HepG2 (cell line): ENCODE results near the gene REEP6. TPM values are rescaled to one million over a fixed set of nuclear protein-coding genes. Genes with fewer than 3 reads are reported as not detected.

ENCODE experiments used
- BORCS8-MEF2B ChIP-seq: sonication (generic); formaldehyde crosslinking; IDR thresholded peaks from 2 replicates; pipeline ENCODE4 v1.8.0; 2022; ENCODE audit warnings: mild to moderate bottlenecking, missing genetic modification reagents
- BRF2 ChIP-seq: sonication (generic); formaldehyde crosslinking; IDR thresholded peaks from 2 replicates; pipeline ENCODE4 v1.8.1; 2022; ENCODE audit warnings: mild to moderate bottlenecking, missing genetic modification reagents
- DNMT1 ChIP-seq: sonication (generic); formaldehyde crosslinking; IDR thresholded peaks from 2 replicates; pipeline ENCODE4 v1.5.1; 2020; ENCODE audit warnings: mild to moderate bottlenecking, missing genetic modification reagents
- FOXK2 ChIP-seq: fragments of 450-650 bp; IDR thresholded peaks from 2 replicates; pipeline ENCODE4 v1.6.1; 2016
- HMGA1 ChIP-seq: sonication (generic); formaldehyde crosslinking; conservative IDR thresholded peaks from 2 replicates; pipeline ENCODE4 v1.4.0; 2020; ENCODE audit warnings: missing genetic modification reagents
- HNRNPK ChIP-seq: fragments of 200-400 bp; formaldehyde crosslinking; IDR thresholded peaks from 2 replicates; pipeline ENCODE4 v1.6.1; 2018; ENCODE audit warnings: low read length, low read depth, moderate library complexity, mild to moderate bottlenecking; ENCODE audit not compliant: poor library complexity, severe bottlenecking
- KLF9 ChIP-seq: IDR thresholded peaks from 2 replicates; pipeline ENCODE4 v1.6.1; 2016; ENCODE audit warnings: low read depth
- RFX5 ChIP-seq: IDR thresholded peaks from 2 replicates; pipeline ENCODE4 v1.6.1; 2011; ENCODE audit warnings: low read depth, low read length, improper control_type of control experiment
- SALL1 ChIP-seq: sonication (generic); formaldehyde crosslinking; IDR thresholded peaks from 2 replicates; pipeline ENCODE4 v1.8.0; 2022; ENCODE audit warnings: mild to moderate bottlenecking, missing genetic modification reagents
- ZC3H4 ChIP-seq: sonication (generic); formaldehyde crosslinking; IDR thresholded peaks from 2 replicates; pipeline ENCODE4 v1.4.0; 2020; ENCODE audit warnings: missing genetic modification reagents, borderline replicate concordance
- ZNF10 ChIP-seq: sonication (generic); formaldehyde crosslinking; IDR thresholded peaks from 2 replicates; pipeline ENCODE4 v1.4.0; 2020; ENCODE audit warnings: mild to moderate bottlenecking, low read depth, missing genetic modification reagents, borderline replicate concordance
- ZNF160 ChIP-seq: sonication (generic); formaldehyde crosslinking; IDR thresholded peaks from 2 replicates; pipeline ENCODE4 v1.8.0; 2022; ENCODE audit warnings: mild to moderate bottlenecking, inconsistent platforms, missing genetic modification reagents
- ZNF180 ChIP-seq: sonication (generic); formaldehyde crosslinking; IDR thresholded peaks from 2 replicates; pipeline ENCODE4 v1.4.0; 2020; ENCODE audit warnings: low read depth, missing genetic modification reagents, borderline replicate concordance
- ZNF616 ChIP-seq: sonication (generic); formaldehyde crosslinking; IDR thresholded peaks from 2 replicates; pipeline ENCODE4 v1.5.0; 2020; ENCODE audit warnings: low read depth, mild to moderate bottlenecking, missing genetic modification reagents
- ZNF878 ChIP-seq: sonication (generic); formaldehyde crosslinking; IDR thresholded peaks from 2 replicates; pipeline ENCODE4 v1.8.1; 2023; ENCODE audit warnings: mild to moderate bottlenecking, missing genetic modification reagents, moderate library complexity
- polyA plus RNA-seq, 8 experiments: library from polyadenylated mRNA; depleted of rRNA in 3 of 8; stranded (reverse) in 7 of 8; unstranded in 1 of 8; fragments of >200 nt; fragmentation: Illumina TruSeq in 4 of 8; extraction: Trizol in 4 of 8; gene quantifications; 2 replicates each; pipeline versions ENCODE4 v1.2.1 to v1.2.3, GENCODE V29; 2011 to 2016; ENCODE audit warnings: low read depth in 4 of 8, missing spikeins in 1 of 8, mixed read lengths in 1 of 8; ENCODE audit not compliant: insufficient read depth in 1 of 8
- total RNA-seq, 5 experiments: library from RNA; depleted of rRNA; stranded (reverse); fragments of >200 nt; fragmentation: Illumina TruSeq; extraction: Trizol; gene quantifications; 2 replicates each; pipeline ENCODE4 v1.2.3, GENCODE V29; 2016; ENCODE audit warnings: low read depth in 1 of 5
- TF ChIP-seq, protein P1 (sequence below): sonication (generic); formaldehyde crosslinking; IDR thresholded peaks from 2 replicates; pipeline ENCODE4 v1.4.0; 2020; ENCODE audit warnings: missing genetic modification reagents
- TF ChIP-seq, protein P2 (sequence below): sonication (generic); formaldehyde crosslinking; IDR thresholded peaks from 2 replicates; pipeline ENCODE4 v1.8.0; 2022; ENCODE audit warnings: mild to moderate bottlenecking, missing genetic modification reagents
- TF ChIP-seq, protein P3 (sequence below): sonication (generic); formaldehyde crosslinking; IDR thresholded peaks from 2 replicates; pipeline ENCODE4 v1.4.0; 2020; ENCODE audit warnings: missing genetic modification reagents

The REEP6 gene
- total and polyA plus RNA-seq, 2 of the 13 experiments (the other 11 are each of a cell fraction or from before 2014, with no cell fraction given): 10.0 to 28.8 TPM

DNA sequence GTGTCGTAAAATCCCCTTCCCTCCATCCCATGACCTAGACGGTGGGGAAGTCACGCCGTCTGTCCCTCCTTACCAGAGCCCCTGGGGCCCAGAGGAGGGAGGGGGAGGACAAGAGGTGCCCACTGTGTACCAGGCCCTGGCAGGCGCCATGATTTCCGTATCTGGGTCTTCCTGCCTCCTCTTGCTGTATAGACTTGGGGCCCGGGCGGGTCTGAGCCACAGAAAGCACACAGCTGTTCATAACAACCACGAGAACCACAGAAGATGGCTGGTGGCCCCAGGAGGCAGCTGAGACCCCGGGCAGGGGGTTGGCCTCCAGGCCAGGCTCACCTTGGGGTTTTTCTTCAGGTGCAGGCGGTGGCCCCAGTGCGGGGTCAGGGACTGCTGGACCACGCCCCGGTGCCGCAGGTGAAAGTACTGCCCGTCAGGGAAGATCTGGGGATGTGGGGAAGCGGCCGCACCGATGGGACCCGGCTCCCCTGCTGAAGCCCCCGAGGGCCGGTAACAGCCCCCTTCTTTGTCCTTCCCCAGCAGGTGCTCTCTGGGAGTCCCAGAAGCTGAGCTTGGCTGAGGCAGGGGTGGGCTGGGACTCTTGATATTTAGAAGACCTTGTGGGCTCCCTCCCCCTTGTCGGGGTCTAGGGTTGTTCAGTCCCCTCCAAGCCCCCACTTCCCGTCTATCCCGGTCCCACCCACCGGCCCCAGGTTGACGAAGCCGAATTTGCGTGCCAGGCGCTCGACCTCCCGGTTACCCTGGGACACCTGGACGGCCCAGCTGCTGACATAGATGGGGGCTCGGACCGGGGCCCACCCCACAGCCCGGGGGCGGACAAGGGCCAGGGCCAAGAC lies 1.3 kb upstream of the REEP6 start (continued):
- TF ChIP-seq BRF2: no peak
- no peak for TF ChIP-seq BORCS8-MEF2B (CRISPR knock-in tag)
- TF ChIP-seq ZNF616 (CRISPR knock-in tag): no peak
- TF ChIP-seq, protein P1, sequence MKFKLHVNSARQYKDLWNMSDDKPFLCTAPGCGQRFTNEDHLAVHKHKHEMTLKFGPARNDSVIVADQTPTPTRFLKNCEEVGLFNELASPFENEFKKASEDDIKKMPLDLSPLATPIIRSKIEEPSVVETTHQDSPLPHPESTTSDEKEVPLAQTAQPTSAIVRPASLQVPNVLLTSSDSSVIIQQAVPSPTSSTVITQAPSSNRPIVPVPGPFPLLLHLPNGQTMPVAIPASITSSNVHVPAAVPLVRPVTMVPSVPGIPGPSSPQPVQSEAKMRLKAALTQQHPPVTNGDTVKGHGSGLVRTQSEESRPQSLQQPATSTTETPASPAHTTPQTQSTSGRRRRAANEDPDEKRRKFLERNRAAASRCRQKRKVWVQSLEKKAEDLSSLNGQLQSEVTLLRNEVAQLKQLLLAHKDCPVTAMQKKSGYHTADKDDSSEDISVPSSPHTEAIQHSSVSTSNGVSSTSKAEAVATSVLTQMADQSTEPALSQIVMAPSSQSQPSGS (CRISPR knock-in tag): no peak
- TF ChIP-seq ZNF180 (CRISPR knock-in tag): no peak
- TF ChIP-seq KLF9: no peak
- TF ChIP-seq FOXK2: no peak
- no peak for TF ChIP-seq HNRNPK
- TF ChIP-seq ZC3H4: no peak
- TF ChIP-seq RFX5: no peak
- TF ChIP-seq DNMT1 (CRISPR knock-in tag): no peak; the same call in 1 of the 2 replicates
- TF ChIP-seq ZNF878 (CRISPR knock-in tag): no peak
- TF ChIP-seq, protein P2, sequence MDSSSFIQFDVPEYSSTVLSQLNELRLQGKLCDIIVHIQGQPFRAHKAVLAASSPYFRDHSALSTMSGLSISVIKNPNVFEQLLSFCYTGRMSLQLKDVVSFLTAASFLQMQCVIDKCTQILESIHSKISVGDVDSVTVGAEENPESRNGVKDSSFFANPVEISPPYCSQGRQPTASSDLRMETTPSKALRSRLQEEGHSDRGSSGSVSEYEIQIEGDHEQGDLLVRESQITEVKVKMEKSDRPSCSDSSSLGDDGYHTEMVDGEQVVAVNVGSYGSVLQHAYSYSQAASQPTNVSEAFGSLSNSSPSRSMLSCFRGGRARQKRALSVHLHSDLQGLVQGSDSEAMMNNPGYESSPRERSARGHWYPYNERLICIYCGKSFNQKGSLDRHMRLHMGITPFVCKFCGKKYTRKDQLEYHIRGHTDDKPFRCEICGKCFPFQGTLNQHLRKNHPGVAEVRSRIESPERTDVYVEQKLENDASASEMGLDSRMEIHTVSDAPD (CRISPR knock-in tag): no peak
- no peak; the same call in 1 of the 2 replicates for TF ChIP-seq SALL1 (CRISPR knock-in tag)
- TF ChIP-seq ZNF10: no peak
- TF ChIP-seq HMGA1 (CRISPR knock-in tag): no peak
- 0 out of 2 replicates have a peak, but pooled peaks have one; percentile 49 for TF ChIP-seq ZNF160 (CRISPR knock-in tag)
- TF ChIP-seq, protein P3, sequence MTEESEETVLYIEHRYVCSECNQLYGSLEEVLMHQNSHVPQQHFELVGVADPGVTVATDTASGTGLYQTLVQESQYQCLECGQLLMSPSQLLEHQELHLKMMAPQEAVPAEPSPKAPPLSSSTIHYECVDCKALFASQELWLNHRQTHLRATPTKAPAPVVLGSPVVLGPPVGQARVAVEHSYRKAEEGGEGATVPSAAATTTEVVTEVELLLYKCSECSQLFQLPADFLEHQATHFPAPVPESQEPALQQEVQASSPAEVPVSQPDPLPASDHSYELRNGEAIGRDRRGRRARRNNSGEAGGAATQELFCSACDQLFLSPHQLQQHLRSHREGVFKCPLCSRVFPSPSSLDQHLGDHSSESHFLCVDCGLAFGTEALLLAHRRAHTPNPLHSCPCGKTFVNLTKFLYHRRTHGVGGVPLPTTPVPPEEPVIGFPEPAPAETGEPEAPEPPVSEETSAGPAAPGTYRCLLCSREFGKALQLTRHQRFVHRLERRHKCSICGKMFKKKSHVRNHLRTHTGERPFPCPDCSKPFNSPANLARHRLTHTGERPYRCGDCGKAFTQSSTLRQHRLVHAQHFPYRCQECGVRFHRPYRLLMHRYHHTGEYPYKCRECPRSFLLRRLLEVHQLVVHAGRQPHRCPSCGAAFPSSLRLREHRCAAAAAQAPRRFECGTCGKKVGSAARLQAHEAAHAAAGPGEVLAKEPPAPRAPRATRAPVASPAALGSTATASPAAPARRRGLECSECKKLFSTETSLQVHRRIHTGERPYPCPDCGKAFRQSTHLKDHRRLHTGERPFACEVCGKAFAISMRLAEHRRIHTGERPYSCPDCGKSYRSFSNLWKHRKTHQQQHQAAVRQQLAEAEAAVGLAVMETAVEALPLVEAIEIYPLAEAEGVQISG (CRISPR knock-in tag): no peak
